Pons (tissue), 1 donor: ENCODE measurements around the gene ROCK2.

ENCODE experiments used
- DNase-seq: peaks from one replicate; pipeline ENCODE4 v3.0.0-alpha.2; 2016; ENCODE audit warnings: low spot score

ROCK2 gene

DNA sequence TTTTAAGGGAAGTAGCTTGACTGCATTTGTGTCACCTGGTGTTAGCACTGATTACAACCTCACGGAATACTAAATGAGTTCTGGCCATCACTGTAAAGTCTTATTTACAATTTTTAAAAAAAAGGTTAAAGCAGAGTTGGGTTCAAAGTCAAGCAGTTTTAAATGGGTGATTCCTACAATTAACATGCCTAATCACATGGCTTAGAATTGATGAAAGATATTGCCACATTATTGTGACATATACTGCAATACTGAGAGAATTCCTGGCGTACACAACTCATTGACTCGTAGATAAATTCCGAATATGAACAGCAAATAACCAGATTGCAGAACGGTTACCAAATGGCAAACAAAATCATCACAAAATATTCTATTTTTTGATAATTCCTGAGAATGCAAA is 34.2 kb downstream of the ROCK2 start:
- no peak for DNase-seq

DNA sequence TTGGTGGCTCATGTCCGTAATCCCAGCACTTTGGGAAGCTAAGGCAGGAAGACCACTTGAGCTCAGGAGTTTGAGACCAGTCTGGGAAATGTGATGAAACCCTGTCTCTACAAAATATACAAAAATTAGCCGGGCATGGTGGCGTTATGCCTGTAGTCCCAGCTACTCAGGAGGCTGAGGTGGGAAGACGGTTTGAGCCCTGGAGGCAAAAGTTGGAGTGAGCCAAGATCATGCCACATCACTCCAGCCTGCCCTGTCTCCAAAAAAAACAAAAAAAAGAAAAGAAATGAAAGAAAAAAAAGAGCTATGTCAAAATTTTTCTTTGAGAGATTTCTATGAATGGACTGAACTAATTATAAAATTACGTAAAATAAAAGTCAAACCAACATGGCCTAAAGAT is 34.7 kb downstream of the ROCK2 start:
- DNase-seq: no peak

DNA sequence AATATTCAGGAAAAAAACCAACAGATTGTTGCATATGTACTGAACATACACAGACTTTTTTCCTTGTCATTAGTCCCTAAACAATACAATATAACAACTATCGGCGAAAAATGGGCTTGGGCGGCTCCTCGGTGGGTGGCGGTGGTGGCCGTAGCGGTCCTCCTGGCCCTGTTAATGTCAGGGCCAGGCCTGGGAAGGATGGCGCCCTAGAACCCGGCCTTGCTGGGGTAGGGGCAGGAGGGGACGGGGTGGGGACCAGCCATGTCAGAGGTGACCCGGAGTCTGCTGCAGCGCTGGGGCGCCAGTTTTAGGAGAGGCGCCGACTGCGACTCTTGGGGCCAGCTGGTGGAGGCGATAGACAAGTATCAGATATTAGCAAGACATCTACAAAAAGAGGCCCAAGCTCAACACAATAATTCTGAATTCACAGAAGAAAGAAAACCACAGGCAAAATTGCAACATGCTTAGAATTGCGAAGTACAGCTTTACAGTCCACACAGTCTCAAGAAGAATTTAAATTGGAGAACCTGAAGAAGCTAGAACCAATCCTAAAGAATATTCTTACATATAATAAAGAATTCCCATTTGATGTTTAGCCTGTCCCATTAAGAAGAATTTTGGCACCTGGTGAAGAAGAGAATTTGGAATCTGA is 36.5 kb downstream of the ROCK2 start:
- no peak for DNase-seq

DNA sequence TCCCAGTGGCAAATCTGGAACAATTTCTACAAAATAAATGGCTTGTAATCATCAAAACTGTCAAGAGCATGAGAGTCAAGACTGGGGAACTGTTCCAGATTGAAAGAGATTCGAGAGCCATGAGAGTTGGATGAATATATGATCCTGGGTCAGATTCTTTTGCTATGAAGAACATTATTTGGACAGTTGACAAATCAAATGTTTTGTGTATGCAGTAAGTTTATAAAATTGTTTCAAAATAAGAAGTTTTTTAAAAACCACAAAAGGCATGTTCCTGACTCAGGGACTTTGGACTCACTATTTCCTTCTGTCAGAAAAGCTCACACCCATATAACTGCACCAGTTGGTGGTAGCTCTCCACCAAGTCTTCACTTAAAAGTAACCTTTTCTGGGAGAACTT is 38.5 kb downstream of the ROCK2 start:
- no peak for DNase-seq

DNA sequence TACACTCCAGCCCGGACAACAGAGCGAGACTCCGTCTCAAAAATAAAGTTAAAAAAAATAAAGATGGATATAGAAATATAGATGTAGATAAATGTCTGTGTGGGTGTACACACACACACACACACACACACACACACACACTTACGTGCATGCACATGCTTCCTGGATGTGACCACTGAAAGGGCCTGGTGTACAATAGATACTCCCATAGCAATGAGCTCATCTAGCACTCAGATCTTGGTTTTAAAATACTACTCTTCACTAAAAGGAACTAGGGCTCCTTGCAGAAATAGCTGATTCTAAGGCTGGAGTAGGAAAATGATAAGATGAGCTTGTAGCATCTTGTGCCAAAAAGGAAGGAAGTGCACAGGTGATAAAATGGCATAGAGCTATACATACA is 39.1 kb downstream of the ROCK2 start:
- DNase-seq: no peak

DNA sequence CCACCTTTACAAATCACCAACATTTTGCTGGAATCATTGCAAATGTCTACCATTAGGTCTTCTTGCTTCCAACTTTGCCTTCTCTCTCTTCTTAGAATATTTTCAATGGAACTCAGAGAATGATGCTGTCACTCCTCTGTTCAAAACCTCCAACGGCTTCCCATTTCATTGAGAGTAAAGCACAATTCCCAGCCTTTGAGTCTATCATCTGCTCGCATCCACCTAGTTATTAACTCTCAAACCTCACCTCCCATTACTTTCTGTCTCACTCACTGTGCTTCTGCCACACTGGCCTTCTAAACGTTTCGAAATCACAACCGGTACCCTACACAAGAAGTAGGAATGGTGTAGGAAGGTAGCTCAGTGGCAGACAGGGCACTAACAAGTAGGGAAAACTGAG is 40.0 kb downstream of the ROCK2 start:
- DNase-seq: no peak

DNA sequence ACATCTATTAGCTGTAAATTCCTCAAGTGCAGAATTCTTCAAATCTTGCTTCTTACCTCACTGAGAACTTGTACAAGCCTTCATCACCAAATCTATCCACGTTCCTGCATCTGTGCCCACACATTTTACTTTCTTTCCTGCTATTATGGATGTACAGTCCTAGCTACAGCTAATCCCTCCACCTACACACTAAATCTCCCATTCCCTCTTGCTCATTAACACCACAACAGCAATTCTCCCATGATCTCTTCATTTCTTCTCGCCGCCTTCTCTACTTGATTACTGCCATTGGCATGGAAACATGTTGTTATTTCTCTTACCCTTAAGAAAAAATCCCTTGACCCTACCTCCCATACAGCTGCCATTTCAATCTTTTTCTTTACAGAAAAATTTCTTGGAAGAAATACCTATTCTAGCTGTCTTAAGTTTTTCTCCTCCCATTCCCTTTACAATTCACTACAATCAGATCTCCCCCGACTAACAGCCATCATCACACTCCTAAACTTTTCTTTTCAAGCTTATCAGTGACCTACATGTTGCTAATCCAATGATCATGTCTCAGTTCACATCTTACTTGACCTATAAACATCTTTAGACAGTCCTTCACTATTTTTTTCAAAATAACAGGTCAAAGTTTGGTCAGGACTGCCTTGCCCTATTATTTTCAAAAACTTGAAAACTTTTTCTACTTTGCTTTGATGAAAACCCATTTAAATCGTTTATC is 41.0 kb downstream of the ROCK2 start:
- no peak for DNase-seq

DNA sequence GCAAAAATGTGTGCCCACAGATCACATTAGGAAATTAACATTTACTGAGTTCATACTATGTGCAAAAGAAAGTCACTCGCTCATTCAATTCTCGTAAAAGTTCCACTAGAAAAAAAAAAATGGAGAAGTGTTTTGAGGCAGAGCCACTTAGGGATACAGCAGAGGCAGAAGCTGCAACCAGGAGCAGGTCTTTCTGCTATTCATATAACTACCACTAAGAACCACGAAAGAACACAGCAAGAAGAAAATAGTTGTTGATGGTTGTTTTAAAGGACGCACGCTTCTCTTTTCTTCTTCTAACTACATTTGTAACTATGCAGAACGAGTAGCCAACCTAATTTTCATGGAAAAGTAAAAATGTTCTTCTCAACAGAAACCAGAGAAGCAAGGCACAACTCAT is 45.0 kb downstream of the ROCK2 start:
- DNase-seq: no peak

DNA sequence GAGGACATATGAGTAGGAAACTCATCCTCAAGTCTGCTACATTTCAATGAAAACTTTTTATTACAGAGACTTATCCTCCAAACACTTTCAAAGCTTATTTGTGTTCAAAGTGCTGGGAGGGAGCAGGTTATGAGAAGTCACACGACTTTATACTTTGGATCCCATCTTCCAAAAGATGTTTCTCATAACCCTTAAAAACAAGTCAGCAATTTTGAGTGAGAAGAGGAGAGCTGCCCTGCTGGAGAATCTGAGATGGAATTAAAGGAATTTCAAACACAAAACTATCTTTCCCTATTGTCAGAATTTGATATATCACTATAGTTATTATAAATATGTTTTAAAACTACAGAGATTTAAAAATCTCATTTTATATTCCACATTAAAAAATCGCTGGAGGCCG is 45.8 kb downstream of the ROCK2 start:
- no peak for DNase-seq

DNA sequence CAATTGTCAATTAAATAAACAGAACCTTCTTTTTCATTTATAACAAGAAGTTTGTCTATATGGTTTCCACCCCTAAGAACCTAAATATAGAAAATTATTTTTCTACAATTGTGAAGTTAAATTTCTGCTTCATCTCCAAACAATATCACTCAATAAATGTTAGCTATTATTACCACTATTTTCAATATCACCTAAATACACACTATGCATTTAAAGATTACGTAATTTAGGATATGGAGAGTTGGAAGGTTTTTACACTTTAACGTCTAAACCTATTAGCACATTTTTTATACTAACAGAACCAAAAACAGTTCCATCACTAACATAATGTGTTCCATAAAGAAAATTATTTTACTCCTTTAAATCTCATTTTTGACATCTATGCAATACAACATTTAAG is 48.0 kb downstream of the ROCK2 start:
- DNase-seq: no peak

DNA sequence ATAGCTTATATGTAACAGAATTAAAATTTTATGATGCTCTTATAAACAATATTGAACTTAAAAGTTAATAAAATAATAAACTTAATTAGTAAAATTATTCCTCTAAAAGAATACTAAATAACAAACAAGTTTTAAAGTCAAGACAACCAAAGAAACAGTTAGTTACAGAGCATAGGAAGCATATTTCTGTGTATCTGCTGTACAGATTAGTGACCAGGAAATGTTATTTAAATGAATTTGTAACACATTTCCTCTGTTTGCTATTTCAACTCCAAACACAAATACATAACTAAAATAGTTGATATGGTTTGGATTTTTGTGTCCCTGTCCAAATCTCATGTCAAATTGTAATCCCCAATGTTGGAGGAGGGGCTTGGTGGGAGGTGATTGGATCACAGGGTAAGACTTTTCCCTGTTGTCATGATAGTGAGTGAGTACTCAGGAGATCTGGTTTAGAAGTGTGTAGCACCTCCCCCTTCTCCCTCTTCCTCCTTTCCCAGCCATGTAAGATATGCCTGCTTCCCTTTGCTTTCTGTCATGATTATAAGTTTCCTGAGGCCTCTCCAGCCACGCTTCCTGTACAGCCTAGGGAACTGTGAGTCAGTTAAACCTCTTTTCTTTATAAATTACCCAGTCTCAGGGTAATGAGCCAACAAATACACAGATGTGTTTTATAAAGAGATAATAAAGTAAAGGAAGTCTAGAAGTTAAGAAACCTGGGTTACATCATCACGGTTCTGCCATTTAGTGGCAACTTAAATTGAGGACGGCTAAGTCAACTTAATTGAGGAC is 51.8 kb downstream of the ROCK2 start:
- no peak for DNase-seq

DNA sequence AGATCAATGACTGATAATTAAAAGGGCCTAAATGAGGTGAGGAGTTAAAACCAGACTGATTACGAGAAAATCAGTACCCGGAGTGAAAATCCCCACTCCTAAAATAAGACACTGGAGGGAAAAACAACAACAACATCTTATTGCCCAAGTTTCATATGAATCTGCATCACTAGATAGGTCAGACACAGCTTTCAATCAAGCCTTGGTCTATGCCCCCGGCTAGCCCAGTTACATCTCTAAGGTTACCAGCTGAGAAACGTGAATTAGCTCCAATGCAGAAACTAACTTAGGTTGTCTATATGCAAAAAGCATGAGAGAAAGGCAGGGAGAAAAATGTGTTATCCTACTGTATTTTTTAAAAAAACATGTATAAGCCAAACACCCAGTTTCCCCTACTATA is 53.7 kb downstream of the ROCK2 start:
- no peak for DNase-seq

DNA sequence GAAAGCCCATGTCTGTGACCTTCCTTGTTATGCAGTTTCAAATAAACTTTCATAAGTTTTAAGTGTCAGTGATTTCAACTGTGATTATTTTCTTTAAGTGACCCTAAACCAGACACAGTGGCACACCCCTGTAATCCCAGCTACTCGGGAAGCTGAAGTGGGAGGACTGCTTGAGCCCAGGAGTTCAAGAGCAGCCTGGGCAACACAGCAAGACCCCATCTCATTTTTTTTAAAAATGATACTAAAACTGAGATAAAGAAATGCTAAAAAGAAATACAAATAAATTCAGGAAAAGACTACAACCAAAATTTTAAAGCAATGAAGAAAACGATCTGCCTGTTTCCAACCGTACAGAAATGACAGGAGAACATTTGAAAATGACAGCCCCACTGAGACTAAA is 54.2 kb downstream of the ROCK2 start:
- no peak for DNase-seq

DNA sequence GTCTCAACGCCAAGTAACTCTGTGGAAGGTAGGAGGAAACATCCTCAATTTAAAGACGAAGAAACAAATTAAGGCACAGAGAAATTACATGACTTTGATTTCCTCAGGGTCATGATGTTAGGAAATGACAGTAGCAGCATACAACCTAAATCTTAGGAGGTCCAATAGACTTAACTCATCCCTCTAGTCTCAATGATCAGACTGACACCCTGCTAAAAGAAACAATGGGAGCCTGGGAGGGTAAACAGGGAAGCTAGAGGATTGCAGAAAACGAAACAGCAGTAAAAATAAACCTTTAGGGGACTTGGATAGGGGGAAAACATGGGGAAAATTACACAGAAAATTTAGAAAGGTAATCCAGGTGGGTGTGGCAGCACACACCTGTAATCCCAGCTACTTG is 56.0 kb downstream of the ROCK2 start:
- no peak for DNase-seq

DNA sequence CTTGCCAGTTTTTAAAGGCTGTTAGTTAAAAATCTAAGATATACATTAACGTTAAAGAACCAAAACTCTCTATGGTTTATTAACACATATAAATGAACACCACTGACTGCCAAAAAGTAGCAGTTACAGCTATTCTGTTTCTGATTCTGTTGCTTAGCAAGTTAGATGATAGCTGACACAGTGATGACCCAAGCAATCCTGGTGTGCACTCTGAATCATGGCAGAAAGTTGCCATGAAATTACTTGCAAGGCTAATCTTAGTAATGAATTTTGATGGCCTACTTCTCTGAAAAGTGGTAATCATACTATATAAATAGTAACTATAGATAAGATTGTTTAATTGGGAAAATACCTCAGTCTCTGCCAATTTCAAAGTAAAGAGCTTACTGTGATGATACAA is 57.7 kb downstream of the ROCK2 start:
- DNase-seq: no peak

DNA sequence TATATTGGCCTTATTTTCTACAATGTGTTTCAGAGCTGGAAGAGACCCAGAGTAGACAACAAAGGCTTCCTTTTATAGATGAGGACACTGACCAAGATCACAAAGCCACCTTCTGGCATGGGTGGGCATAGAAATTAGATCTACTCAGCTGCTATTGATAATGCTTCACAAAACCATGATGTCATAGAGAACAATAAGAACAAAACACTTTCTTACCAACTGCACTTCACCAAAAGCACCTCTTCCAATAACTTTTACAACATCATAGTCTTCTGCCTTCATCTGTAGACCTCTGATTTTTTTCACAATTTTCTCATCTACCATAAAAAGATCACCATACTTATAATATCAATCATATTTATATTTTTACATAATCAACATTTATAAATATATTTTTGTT is 58.1 kb downstream of the ROCK2 start:
- peak; percentile 41 for DNase-seq

DNA sequence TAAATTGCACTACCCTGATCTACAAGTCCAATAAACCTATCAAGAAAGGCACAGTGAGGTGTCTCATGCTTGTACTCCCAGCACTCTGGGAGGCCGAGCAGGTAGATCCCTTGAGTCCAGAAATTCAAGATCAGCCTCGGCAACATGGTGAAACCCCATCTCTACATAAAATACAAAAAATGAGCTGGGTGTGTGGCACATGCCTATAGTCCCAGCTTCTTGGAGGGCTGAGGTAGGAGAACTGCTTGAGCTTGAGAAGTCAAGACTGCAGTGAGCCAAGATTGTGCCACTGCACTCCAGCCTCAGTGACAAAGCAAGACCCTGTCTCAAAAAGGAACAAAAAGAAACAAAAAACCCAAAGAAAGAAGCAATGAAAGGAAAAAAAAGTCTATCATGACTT is 58.9 kb downstream of the ROCK2 start:
- no peak for DNase-seq

DNA sequence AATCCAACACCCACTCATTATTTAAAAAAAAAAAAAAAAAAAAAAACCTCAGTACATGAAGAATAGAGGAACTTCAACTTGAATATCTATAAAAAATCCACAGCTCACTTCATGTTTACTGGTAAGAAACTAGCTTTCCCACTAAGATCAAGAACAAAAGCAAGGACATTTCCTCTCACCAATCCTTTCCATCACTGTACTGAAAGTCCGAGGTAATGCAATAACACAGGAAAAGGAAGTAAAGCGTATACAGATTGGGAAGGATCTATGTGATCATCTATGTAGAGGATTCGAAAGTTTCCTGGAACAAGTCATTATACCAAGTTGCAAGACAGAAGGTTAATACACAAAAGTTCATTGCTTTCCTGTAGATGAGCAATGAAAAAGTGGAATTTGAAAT is 63.2 kb downstream of the ROCK2 start:
- DNase-seq: no peak

DNA sequence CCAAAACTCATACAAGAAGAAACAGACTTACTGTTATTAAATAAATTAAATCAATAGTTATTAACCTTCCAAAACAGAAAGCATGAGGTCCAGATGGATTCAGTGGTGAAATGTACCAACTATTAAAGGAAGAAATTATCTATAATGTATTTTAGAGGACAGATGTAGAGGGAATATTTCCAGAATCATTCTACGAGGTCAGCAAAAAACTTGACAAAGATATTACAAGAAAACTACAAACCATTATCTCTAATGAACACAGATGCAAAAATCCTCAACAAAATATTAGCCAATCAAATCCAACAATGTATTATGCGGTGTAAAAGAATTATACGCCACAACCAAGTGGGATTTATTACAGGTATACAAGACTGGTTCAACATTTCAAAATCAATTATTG is 63.7 kb downstream of the ROCK2 start:
- no peak for DNase-seq

DNA sequence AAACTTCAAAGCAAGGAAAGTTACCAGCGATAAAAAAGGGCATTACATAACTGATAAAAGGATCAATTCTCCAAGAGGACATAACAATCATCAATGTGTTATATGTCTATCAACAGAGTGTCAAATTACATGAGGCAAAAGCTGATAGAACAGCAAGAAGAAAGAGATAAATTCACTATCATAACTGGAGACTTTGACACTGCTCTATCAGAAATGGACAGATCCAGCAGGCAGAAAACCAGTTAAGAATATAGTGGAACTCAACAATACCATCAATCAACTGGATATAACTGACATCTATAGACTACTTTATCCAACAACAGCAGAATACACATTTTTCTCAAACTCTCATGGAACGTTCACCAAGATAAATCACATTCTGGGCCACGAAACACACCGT is 65.0 kb downstream of the ROCK2 start:
- no peak for DNase-seq

DNA sequence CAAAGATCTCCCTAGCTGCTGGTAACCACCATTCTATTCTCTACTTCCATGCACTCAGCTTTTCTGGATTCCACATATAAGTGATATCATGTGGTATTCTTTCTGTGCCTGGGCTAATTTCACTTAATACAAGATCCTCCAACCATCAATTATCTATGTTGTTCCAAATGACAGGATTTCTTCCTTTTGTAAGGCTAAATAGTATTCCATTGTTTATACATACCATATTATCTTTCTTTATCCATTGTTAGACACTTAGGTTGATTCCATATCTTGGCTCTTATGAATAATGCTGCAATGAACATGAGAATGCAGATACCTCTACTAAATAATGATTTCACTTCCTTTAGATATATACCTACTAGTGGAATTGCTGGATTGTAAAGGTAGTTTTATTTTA is 66.2 kb downstream of the ROCK2 start:
- DNase-seq: no peak

DNA sequence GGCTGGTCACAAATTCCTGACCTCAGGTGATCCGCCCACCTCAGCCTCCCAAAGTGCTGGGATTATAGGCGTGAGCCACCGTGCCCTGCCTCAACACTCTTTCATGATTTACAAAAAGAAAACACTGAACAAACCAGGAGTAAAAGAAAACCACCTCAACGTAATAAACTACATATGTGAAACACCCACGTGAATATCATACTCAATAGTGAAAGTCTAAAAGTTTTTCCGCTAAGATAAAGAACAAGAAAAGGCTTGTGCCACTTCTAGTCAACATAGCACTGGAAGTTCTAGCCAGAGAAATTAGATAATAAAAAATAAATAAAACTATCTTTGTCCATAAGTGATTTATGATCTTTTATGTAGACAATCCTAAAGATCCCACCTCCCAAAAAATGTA is 68.5 kb downstream of the ROCK2 start:
- no peak for DNase-seq

DNA sequence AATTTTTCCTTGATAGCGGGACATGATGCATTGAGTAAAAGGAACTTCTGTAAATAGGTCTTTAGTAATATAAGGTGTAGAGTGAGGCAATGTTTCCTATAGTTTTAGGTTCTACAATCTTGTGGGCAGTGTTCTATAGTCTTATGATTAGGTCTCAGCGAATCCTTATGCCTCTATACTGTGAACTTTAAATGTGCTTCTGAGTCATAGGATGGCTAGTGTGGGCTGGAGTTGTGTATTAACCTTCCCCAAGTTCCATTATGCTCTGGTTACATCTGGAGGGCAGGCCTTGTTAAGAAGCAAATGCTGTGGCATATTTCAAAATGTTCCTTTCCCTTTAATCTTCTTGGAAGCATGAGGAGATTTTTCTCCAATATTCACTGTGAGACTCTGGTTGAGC is 73.5 kb downstream of the ROCK2 start:
- no peak for DNase-seq
